Measurements from ENCODE around the gene ABHD16A. TPM values are rescaled to one million over a fixed set of nuclear protein-coding genes. Genes with fewer than 3 reads are reported as not detected.

The ABHD16A gene
- total RNA-seq, 2 donors from 2014 or later: 56.8 to 65.2 TPM

- no peak overlapping the region for H3K27ac ChIP-seq
- peaks cover 5% of the 10 kb centered on the region for H3K36me3 ChIP-seq
- H3K27me3 ChIP-seq: no peaks in the 10 kb centered on the region
- no peak for TF ChIP-seq CTCF (IDR thresholded peaks at IDR 0.05)
- no peak overlapping the region for H3K4me3 ChIP-seq
- no peaks in the 10 kb centered on the region for H3K4me1 ChIP-seq
- intact Hi-C loops (cut with DNase I): no loop called here
- H3K9ac ChIP-seq (ENCODE audit: low read depth in 2 of 2, low read length in 2 of 2): no peak overlapping the region
- H3K9me3 ChIP-seq: no peaks in the 10 kb centered on the region
- DNase-seq: no peak
Observed at GRCh38 chr6:31693535-31693934, 9.6 kb downstream of the ABHD16A start.

GRCh38 chr6:31692886-31693285, 10.2 kb downstream of the ABHD16A start:
- Histone ChIP-seq H3K36me3 (peaks cover 10% of the 10 kb centered on the region), H3K9ac (ENCODE audit: low read depth in 2 of 2, low read length in 2 of 2) (no peak overlapping the region), H3K27me3 (no peaks in the 10 kb centered on the region), H3K4me3 (no peak overlapping the region), H3K27ac (no peak overlapping the region), H3K4me1 (no peaks in the 10 kb centered on the region), H3K9me3 (no peaks in the 10 kb centered on the region)
- no peak for DNase-seq
- intact Hi-C loops (cut with DNase I): no loop called here
- TF ChIP-seq CTCF (IDR thresholded peaks at IDR 0.05): no peak

GRCh38 chr6:31692353-31692752, 10.8 kb downstream of the ABHD16A start:
- Histone ChIP-seq H3K36me3 (peaks cover 10% of the 10 kb centered on the region), H3K4me1 (no peaks in the 10 kb centered on the region), H3K27me3 (no peaks in the 10 kb centered on the region), H3K9me3 (no peaks in the 10 kb centered on the region), H3K9ac (ENCODE audit: low read depth in 2 of 2, low read length in 2 of 2) (no peak overlapping the region), H3K27ac (no peak overlapping the region), H3K4me3 (no peak overlapping the region)
- intact Hi-C loops (cut with DNase I): no loop called here
- TF ChIP-seq CTCF (IDR thresholded peaks at IDR 0.05): no peak
- no peak for DNase-seq

- DNase-seq: no peak
- Histone ChIP-seq H3K9me3 (no peaks in the 10 kb centered on the region), H3K9ac (ENCODE audit: low read depth in 2 of 2, low read length in 2 of 2) (no peak overlapping the region), H3K27ac (no peak overlapping the region), H3K36me3 (peaks cover 10% of the 10 kb centered on the region), H3K4me1 (no peaks in the 10 kb centered on the region), H3K4me3 (no peak overlapping the region), H3K27me3 (no peaks in the 10 kb centered on the region)
- TF ChIP-seq CTCF (IDR thresholded peaks at IDR 0.05): no peak
- intact Hi-C loops (cut with DNase I): no loop called here
Observed at GRCh38 chr6:31691564-31692108, 11.5 kb downstream of the ABHD16A start.

GRCh38 chr6:31691078-31691463, 12.1 kb downstream of the ABHD16A start:
- peak overlapping the region; percentile 36 for H3K27ac ChIP-seq
- H3K9me3 ChIP-seq: no peaks in the 10 kb centered on the region
- intact Hi-C loops (cut with DNase I): no loop called here
- H3K36me3 ChIP-seq: peaks cover 10% of the 10 kb centered on the region
- H3K9ac ChIP-seq (ENCODE audit: low read depth in 2 of 2, low read length in 2 of 2): no peak overlapping the region
- H3K4me1 ChIP-seq: no peaks in the 10 kb centered on the region
- DNase-seq: no peak
- no peak overlapping the region for H3K4me3 ChIP-seq
- H3K27me3 ChIP-seq: no peaks in the 10 kb centered on the region
- TF ChIP-seq CTCF (IDR thresholded peaks at IDR 0.05): no peak
